Esophagus squamous epithelium (tissue), 4 donors: ENCODE data around the gene MYH10.

ENCODE experiments used
- POLR2A ChIP-seq, 4 donors: fragments of 450-650 bp; IDR thresholded peaks; one replicate each; pipeline ENCODE4 v1.6.1; 2017; ENCODE audit warnings: antibody characterized with exemption in 4 of 4, mild to moderate bottlenecking in 4 of 4, moderate library complexity in 3 of 4
- TF ChIP-seq, protein P1 (sequence below), 6 experiments: fragments of 450-650 bp in 4 of 6; fragments of 200-600 bp in 2 of 6; sonication (generic) in 2 of 6; IDR thresholded peaks; one replicate each; pipeline ENCODE4 v1.5.1; 2016 to 2019; ENCODE audit warnings: antibody characterized with exemption in 6 of 6, mild to moderate bottlenecking in 4 of 6, moderate library complexity in 4 of 6

DNA sequence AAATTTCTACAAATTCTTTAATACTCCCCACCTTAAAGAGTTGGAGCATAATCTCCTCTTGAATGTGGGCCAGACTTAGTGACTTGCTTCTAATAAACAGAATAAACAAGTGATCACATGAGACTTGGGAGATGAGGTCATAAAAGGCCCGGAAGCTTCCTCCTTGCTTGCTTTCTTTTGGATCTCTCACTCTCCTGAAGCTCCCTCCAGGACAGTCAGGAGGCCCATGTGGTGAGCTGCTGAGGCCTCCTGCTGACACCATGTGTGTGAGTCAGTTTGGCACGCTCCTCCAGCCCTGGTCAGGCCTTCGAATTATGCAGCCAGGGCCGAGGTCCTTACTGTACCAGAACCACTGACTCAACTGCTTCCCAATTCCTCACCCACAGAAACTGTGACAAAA, 141.6 kb downstream of the MYH10 start:
- no peak for TF ChIP-seq POLR2A (IDR thresholded peaks at IDR 0.05)
- TF ChIP-seq, protein P1, sequence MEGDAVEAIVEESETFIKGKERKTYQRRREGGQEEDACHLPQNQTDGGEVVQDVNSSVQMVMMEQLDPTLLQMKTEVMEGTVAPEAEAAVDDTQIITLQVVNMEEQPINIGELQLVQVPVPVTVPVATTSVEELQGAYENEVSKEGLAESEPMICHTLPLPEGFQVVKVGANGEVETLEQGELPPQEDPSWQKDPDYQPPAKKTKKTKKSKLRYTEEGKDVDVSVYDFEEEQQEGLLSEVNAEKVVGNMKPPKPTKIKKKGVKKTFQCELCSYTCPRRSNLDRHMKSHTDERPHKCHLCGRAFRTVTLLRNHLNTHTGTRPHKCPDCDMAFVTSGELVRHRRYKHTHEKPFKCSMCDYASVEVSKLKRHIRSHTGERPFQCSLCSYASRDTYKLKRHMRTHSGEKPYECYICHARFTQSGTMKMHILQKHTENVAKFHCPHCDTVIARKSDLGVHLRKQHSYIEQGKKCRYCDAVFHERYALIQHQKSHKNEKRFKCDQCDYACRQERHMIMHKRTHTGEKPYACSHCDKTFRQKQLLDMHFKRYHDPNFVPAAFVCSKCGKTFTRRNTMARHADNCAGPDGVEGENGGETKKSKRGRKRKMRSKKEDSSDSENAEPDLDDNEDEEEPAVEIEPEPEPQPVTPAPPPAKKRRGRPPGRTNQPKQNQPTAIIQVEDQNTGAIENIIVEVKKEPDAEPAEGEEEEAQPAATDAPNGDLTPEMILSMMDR (IDR thresholded peaks at IDR 0.05): no peak
